CD4-positive, alpha-beta T cell treated with Interleukin-4 for 1 hour (primary cell): ENCODE data around the gene PDE1C.
"Not testable (repeated sequence)": the region's sequence is repeated elsewhere in the genome, so short reads cannot be mapped to it uniquely, and the experiment has no call there.

Experiments
- DNase-seq, 2 donors: peaks; one replicate each; pipeline ENCODE4 v3.0.0-alpha.2; 2020 to 2022

Gene PDE1C

DNA sequence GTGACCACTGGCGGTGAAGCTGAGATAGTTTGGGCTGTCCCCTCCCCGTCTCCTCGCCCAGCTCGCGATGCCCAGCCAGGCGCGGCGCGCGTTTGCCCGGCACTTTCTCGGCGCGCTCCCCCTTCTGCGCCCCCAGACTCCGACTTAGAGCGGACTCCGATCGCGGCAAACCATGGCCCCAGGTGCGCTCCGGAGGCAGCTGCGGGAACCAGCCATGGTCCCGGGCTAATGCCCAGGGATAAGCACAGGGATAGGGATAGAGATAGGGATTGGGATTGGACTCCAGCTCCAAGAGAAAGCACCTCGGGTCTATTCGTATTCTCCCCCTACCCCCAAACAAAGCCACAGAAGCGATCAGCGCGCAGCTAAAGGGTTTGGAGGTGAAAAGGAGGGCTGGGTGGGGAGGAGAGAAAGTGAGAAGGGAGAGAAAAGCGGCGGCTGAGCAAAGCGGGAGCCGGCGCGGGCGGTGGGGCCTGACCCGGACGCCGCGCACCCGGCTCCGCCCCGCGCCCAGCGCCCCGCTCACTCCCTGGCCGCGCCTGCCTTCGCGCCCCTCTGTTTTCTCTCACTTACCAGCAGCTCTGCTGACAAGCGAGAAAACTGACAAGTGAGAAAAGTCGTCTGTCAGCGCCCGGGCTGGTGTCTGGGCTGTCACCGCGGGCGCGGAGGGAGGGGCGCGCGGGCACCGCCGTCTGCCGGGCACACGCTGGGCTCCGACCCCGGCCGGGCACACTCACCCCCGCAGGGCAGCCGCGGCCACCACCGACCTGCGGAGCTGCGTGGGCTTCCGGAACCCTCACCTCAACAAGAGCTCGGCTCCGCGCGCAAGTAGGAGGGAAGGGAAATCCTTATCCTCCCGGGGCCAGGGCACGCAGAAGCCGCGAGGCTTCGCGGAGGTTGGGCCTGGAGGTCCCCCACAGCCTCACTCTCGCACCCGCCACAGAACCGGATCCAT, at the start of gene PDE1C:
Gene PDE1C (minus strand): TSS at position 2 of the 955 bp plus-strand sequence.
- DNase-seq: no peak

- DNase-seq: no peak
These were observed 49.6 kb upstream of the PDE1C start for GRCh38 chr7:32119790-32120196.

GRCh38 chr7:32117837-32118236, 47.6 kb upstream of the PDE1C start:
- DNase-seq: no peak

GRCh38 chr7:32116436-32116835, 46.2 kb upstream of the PDE1C start:
- no peak for DNase-seq

DNA sequence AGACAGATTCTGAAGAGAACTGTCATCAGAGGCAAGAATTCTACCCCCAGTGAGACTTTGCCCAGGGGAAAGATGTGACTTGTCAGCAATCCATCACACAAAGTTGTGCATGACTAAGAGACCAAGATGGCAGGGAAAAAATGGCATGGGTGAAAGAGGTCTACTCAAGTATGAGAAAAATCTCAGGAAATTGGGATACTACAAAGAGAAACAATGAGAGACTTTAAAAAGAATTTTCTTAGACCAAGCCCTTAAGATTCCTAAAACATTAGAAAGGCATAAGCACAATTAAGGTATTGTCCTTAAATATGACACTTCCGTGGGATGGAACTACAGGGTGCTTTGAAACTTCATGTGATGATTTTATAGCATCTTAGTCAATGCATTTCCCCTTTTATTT, 45.6 kb upstream of the PDE1C start:
- DNase-seq: no peak

- DNase-seq: no peak
These were observed 38.4 kb upstream of the PDE1C start for GRCh38 chr7:32108651-32109050.

GRCh38 chr7:32104766-32105165, 34.6 kb upstream of the PDE1C start:
- DNase-seq: no peak

DNA sequence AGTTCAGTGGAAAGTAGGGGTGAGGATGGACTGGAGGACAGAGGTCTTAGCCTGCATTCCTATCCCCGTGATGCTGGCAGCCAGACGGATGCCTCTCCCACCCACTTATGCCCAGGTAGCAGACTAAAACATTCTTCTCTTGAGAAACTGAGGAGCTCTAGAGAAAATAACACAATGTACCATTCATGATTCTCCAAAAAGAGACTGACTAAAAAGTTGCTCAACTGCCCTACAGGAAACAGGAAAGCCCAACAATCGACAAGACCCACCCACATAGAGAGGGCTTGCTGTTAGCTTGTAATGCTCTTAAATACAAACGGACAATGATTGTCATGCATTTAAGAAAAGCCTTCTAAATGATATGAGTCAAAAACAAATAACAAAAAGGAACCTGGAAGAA, 33.2 kb upstream of the PDE1C start:
- DNase-seq: no peak

- DNase-seq: no peak
These were observed 32.2 kb upstream of the PDE1C start for GRCh38 chr7:32102432-32102873.

DNA sequence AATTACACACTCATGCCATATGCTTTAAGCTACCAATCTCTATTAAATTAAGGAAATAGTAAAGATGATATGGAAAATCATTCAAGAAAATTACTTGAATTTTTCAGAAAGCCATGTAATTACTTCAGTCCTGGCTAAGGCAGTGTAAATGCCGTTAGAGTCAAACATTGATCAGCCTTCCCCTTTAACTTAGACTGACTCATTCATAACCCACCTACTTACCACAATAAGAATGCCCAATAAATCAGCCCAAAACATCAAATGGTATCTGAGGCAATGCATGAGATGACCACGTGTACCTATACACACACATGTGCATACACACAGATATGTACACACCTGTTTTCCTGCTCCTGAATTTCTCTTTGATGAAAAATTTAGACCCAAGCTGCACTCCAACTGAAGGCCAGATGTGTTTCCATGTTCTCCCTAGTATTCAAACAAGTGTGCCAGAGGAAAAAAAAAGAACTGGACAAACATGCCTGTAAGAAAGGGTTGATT, 30.2 kb upstream of the PDE1C start:
- no peak for DNase-seq

DNA sequence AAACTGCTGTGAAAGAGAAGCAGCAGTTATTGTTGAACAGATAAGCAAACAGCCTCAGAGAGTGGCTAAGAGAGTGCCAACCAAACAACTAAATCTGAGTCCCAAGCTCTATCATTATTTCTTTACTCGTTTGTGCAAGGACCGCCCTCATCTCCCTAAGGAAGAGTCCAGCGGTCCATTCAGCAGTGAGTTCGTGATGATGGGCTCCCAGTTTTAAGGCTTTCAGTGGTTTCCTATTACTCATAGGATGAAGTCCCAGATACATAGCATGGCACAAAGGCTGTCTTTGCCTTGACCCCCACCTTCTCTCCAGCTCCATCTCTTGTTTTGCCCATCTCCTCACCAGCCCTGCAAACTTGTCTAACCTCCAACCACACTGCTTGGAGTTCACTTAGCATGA, 24.3 kb upstream of the PDE1C start:
- no peak for DNase-seq

- no peak for DNase-seq
These were observed 23.5 kb upstream of the PDE1C start for GRCh38 chr7:32093415-32094408.

- no peak for DNase-seq
These were observed 22.1 kb upstream of the PDE1C start for GRCh38 chr7:32092346-32092745.

- DNase-seq: no peak
These were observed 21.5 kb upstream of the PDE1C start for GRCh38 chr7:32091608-32092210.

GRCh38 chr7:32089678-32090077, 19.5 kb upstream of the PDE1C start:
- DNase-seq: no peak

DNA sequence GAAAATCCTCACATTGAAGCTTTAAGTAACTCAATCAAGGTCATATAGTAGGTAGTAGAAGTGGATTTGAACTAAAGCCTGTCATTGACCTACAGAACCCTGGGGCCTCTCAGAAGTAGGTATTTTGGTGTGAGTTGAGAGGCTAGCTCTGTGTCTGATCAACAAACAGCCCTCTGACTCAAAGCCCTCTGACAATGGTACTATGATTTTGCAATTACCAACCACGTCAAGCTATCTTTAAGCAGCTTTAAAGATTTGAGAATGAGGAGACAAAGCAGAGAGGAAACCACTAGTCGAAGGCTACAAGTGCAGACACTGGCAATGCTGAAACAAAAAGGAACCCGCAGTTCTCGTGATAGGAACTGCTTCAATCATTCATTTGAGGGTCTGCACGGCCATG, 19.0 kb upstream of the PDE1C start:
- no peak for DNase-seq

DNA sequence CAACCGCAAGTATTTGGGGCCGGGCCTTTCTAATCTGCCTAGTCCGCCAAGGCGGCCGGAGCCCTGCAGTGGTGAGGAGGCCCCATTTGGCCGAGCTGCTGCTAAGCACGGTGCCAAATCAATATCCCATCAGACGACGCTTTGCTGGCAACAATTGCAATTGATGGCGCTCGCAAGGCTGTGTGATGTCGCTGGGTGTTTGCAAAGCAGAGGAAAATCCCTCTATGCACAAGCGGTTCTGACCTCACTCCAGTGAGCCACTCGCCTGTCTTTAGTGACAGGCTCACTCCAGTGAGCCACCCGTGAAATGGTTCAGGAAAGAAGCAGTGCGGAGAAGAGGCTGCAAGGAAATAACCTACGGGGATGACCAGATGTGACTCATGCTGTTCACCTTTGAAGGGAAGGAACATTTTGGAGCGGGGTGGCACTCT, 18.3 kb upstream of the PDE1C start:
- no peak for DNase-seq

- no peak for DNase-seq
These were observed 9.3 kb upstream of the PDE1C start for GRCh38 chr7:32079510-32079909.

GRCh38 chr7:32078824-32079223, 8.6 kb upstream of the PDE1C start:
- no peak for DNase-seq

DNA sequence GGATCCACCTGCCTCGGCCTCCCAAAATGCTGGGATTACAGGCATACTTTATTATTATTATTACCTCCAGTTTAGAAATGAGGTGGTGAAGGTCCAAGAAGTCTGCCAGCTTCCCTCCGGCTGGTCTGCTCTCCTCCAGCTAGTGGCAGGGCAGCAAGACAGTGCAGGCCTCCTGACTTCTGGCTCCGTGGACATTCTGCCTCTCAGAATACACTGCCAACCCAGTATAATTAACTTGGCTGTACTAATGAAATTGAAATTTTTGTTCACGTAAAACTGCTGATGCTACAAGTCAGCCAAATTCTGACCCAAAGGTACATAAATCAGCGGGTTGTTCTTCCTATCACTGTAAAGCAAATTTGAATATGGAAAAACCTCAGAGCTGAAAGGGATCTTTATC, 7.6 kb upstream of the PDE1C start:
- DNase-seq: no peak

- DNase-seq: not testable (repeated sequence)
These were observed 6.6 kb upstream of the PDE1C start for GRCh38 chr7:32076802-32077201.

DNA sequence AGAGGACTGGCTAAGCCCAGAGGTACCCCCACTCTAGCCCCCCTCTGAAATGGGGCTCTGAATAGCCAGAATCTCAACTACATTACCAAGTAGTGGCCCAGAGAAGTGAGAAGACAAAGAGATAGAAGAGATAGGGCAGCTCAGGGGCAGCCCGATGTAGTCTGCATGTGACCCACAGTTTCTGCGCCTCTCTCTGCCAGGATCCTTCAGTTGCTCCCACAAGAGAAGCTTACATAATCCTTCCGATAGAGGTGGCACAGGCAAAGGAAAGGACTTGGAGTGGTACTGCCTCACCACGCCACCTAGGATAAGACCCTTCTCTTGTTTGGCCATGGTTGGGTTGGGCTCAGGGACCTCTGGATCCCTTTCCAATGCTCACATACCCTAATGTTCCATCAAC, 5.4 kb upstream of the PDE1C start:
- DNase-seq: no peak
